HG03196 (cell line): ENCODE data around the gene FARP1.

ENCODE experiments used
- ATAC-seq: cut with Tn5 transposase; IDR thresholded peaks from one replicate; pipeline ENCODE4 v1.9.1; 2021; ENCODE audit not compliant: unreplicated experiment

FARP1 gene

GRCh38 chr13:98452851-98453843 lies 310.3 kb downstream of the FARP1 start:
- ATAC-seq = no peak

DNA sequence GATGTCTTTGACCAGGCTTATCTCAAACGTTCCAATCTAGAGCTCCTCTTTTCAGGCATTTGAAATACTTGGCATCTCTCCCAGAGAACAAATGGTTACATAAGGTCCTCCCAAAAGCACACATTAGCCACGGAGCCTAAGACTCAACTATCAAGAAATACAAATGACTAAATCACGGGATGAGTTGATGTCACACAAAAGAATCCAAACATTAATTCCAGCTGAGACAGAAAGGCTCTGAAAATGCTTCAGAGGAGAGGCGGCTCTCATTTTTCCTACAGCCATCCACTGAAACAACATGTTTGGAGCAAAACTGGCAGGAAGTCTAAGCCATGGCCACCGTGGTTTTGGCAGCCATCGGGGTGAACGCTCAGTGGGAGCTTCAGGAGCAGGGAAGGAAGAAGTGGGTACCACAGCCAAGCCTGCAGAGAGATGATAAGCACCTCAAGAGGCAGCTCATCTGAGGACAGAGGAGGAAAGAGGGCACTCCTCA lies 311.5 kb downstream of the FARP1 start:
- ATAC-seq = no peak

DNA sequence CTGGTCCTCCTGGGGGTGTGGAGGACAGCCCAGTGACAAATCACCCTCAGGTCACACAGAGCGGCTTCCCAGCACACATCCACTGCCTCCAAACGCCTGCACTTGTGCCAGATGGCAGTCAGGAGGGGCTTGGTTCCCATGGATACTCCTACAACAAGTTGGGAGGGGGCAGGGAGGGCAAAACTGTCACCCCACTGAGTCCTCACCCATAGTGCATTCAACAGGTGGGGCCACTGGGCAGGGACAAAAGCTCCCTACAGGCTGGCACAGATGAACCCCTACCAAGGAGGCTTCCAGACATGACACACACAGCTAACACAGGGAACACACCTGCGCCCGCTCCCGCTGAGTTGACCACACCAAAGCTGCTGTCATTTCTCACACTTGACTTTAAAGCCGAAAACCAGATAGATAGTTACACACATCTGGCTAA lies 313.5 kb downstream of the FARP1 start:
- no peak for ATAC-seq

GRCh38 chr13:98457053-98457452 lies 314.2 kb downstream of the FARP1 start:
- no peak for ATAC-seq

DNA sequence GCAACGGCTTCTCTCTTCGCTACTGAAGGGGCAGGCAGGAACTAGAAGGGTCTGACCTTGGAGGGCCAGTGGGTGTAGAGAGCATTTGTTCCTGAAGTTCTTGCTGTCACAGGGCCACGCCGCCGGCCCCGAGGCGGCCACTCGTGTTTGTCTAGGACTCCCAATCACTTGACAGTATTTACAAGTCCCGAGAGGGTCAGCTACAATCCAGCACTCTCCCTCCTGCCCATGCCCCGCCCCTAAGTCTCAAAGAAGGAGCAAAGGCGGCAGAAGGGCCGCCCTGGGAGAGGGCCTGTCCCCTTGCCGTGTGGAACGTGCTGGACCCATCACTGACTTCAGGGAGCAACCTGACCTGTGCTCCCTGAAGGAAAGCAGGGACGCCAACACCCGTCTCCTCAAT lies 315.5 kb downstream of the FARP1 start:
- ATAC-seq = no peak

DNA sequence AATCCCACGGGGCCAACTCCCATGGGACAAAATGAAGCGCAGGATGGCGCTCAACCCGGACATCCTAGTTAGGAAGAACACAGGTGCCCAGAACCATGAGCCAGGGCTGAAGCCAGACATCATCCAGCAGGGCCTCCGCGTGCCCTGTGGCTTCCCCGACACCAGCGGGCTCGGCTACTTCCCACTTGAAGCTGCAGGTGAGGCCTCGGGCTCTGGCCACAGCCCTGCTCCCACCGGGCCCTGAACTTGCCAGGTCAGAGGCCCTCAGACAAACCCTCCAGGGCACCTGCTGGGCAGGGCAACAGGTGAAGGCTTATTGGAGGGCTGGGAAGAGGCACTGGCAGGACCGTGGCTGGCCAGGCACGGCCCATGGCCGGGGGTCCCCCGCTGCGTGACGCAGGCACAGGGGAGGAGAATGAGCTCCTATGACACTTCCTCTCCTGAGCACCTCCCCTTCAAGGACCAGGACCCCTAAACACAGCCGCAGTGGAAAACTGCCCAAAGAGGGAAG lies 316.3 kb downstream of the FARP1 start:
- ATAC-seq = no peak

- no peak for ATAC-seq
These were observed 317.0 kb downstream of the FARP1 start for GRCh38 chr13:98459721-98460370.

GRCh38 chr13:98460516-98460915 lies 317.6 kb downstream of the FARP1 start:
- ATAC-seq = no peak

- no peak for ATAC-seq
These were observed 318.8 kb downstream of the FARP1 start for GRCh38 chr13:98461486-98462240.

- ATAC-seq = no peak
These were observed 319.5 kb downstream of the FARP1 start for GRCh38 chr13:98462241-98462882.

- ATAC-seq = no peak
These were observed 320.1 kb downstream of the FARP1 start for GRCh38 chr13:98462946-98463345.

DNA sequence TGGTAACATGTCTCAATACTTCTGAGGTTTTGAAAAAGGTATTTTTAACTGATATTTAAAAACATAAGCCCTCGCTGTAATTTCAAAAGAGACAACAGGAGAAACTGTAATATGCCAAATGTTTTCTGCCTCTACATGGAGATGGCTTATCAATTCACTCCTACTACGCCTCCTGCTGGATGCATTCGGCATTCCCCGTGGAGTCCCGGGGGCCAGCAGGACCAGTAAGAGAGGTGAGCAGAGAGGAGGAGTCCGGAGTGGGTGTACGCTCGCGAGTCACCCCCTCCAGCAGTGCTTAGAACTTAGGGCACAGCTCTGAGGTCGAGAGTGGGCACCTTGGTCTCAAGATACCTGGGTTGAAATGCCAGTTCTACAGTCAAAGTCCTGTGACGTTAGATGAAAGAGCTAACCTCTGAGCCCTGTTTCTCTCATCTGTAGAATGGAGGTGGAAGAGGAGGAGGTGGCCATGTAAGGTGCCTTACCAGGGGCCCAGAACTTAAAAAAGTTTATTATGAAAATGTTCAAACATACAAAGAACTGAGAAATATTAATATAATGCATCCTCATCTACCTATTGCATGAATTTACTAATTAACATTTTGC lies 323.8 kb downstream of the FARP1 start:
- ATAC-seq = no peak

GRCh38 chr13:98467263-98467985 lies 324.5 kb downstream of the FARP1 start:
- ATAC-seq = no peak

- no peak for ATAC-seq
These were observed 325.5 kb downstream of the FARP1 start for GRCh38 chr13:98468361-98468760.

GRCh38 chr13:98468929-98469328 lies 326.0 kb downstream of the FARP1 start:
- no peak for ATAC-seq

- ATAC-seq = no peak
These were observed 328.0 kb downstream of the FARP1 start for GRCh38 chr13:98470920-98471319.

GRCh38 chr13:98471934-98472333 lies 329.0 kb downstream of the FARP1 start:
- no peak for ATAC-seq

- ATAC-seq = no peak
These were observed 330.4 kb downstream of the FARP1 start for GRCh38 chr13:98473135-98473787.

GRCh38 chr13:98473788-98474144 lies 330.9 kb downstream of the FARP1 start:
- no peak for ATAC-seq
